ENCODE measurements around the gene ERAP2.

The ERAP2 gene

GRCh38 chr5:96854067-96854466 is 22.2 kb upstream of the ERAP2 start:
- no peak for DNase-seq

GRCh38 chr5:96855031-96855872 is 21.0 kb upstream of the ERAP2 start:
- Histone ChIP-seq H3K27ac (ENCODE audit: low read length) (no peak overlapping the region), H3K9ac (ENCODE audit: low read length) (no peak overlapping the region)
- DNase-seq, result no peak

More at GRCh38 chr5:96854067-96854466, 22.2 kb upstream of the ERAP2 start:
- Histone ChIP-seq H3K4me1 (ENCODE audit: low read length) (no peaks in the 10 kb centered on the region), H3F3A (ENCODE audit: insufficient read depth, low read length) (no peaks in the 10 kb centered on the region), H3K79me2 (ENCODE audit: low read length) (no peaks in the 10 kb centered on the region), H3K4me3 (ENCODE audit: low read length) (no peak overlapping the region), H4K20me1 (ENCODE audit: insufficient read depth, low read length) (no peaks in the 10 kb centered on the region), H3K9me2 (replicated peaks; ENCODE audit: insufficient read depth, low read length) (no peaks in the 10 kb centered on the region), H3K27me3 (replicated peaks; ENCODE audit: insufficient read depth, low read length) (no peaks in the 10 kb centered on the region), H3K9ac (ENCODE audit: low read length) (no peak overlapping the region), H2AFZ (ENCODE audit: low read length) (no peak overlapping the region), H3K27ac (ENCODE audit: low read length) (no peak overlapping the region), H3K36me3 (replicated peaks; ENCODE audit: insufficient read depth, low read length) (no peaks in the 10 kb centered on the region), H3K4me2 (ENCODE audit: low read depth, low read length) (no peak overlapping the region), H3K9me3 (replicated peaks; ENCODE audit: insufficient read depth, low read length) (no peaks in the 10 kb centered on the region)
- TF ChIP-seq EZH2phosphoT487 (IDR thresholded peaks at IDR 0.05; ENCODE audit: low read length), result no peak
- TF ChIP-seq CTCF (IDR thresholded peaks at IDR 0.05; ENCODE audit: low read length), result no peak
- TF ChIP-seq EZH2 (optimal IDR thresholded peaks at IDR 0.05; ENCODE audit: low read depth, low read length), result no peak

GRCh38 chr5:96856371-96856770 is 19.9 kb upstream of the ERAP2 start:
- no peak overlapping the region for H3K9ac ChIP-seq (ENCODE audit: low read length)
- H3F3A ChIP-seq (ENCODE audit: insufficient read depth, low read length), result no peaks in the 10 kb centered on the region
- H3K9me2 ChIP-seq (replicated peaks; ENCODE audit: insufficient read depth, low read length), result no peaks in the 10 kb centered on the region
- no peak for TF ChIP-seq EZH2phosphoT487 (IDR thresholded peaks at IDR 0.05; ENCODE audit: low read length)
- TF ChIP-seq EZH2 (optimal IDR thresholded peaks at IDR 0.05; ENCODE audit: low read depth, low read length), result no peak
- TF ChIP-seq CTCF (IDR thresholded peaks at IDR 0.05; ENCODE audit: low read length), result no peak
- no peak for DNase-seq
- no peaks in the 10 kb centered on the region for H3K36me3 ChIP-seq (replicated peaks; ENCODE audit: insufficient read depth, low read length)
- no peaks in the 10 kb centered on the region for H4K20me1 ChIP-seq (ENCODE audit: insufficient read depth, low read length)
- H3K27ac ChIP-seq (ENCODE audit: low read length), result no peak overlapping the region
- H3K9me3 ChIP-seq (replicated peaks; ENCODE audit: insufficient read depth, low read length), result no peaks in the 10 kb centered on the region
- H3K79me2 ChIP-seq (ENCODE audit: low read length), result no peaks in the 10 kb centered on the region
- no peak overlapping the region for H3K4me3 ChIP-seq (ENCODE audit: low read length)
- H3K4me1 ChIP-seq (ENCODE audit: low read length), result no peaks in the 10 kb centered on the region
- no peak overlapping the region for H3K4me2 ChIP-seq (ENCODE audit: low read depth, low read length)
- no peak overlapping the region for H2AFZ ChIP-seq (ENCODE audit: low read length)
- no peaks in the 10 kb centered on the region for H3K27me3 ChIP-seq (replicated peaks; ENCODE audit: insufficient read depth, low read length)

More at GRCh38 chr5:96855031-96855872, 21.0 kb upstream of the ERAP2 start:
- no peaks in the 10 kb centered on the region for H4K20me1 ChIP-seq (ENCODE audit: insufficient read depth, low read length)
- no peaks in the 10 kb centered on the region for H3K9me2 ChIP-seq (replicated peaks; ENCODE audit: insufficient read depth, low read length)
- no peaks in the 10 kb centered on the region for H3K4me1 ChIP-seq (ENCODE audit: low read length)
- no peak overlapping the region for H2AFZ ChIP-seq (ENCODE audit: low read length)
- no peaks in the 10 kb centered on the region for H3K27me3 ChIP-seq (replicated peaks; ENCODE audit: insufficient read depth, low read length)
- H3K4me2 ChIP-seq (ENCODE audit: low read depth, low read length), result no peak overlapping the region
- no peaks in the 10 kb centered on the region for H3F3A ChIP-seq (ENCODE audit: insufficient read depth, low read length)
- H3K4me3 ChIP-seq (ENCODE audit: low read length), result no peak overlapping the region
- TF ChIP-seq EZH2 (optimal IDR thresholded peaks at IDR 0.05; ENCODE audit: low read depth, low read length), result no peak
- TF ChIP-seq EZH2phosphoT487 (IDR thresholded peaks at IDR 0.05; ENCODE audit: low read length), result no peak
- TF ChIP-seq CTCF (IDR thresholded peaks at IDR 0.05; ENCODE audit: low read length), result no peak
- H3K9me3 ChIP-seq (replicated peaks; ENCODE audit: insufficient read depth, low read length), result no peaks in the 10 kb centered on the region
- H3K79me2 ChIP-seq (ENCODE audit: low read length), result no peaks in the 10 kb centered on the region
- no peaks in the 10 kb centered on the region for H3K36me3 ChIP-seq (replicated peaks; ENCODE audit: insufficient read depth, low read length)
